Skeletal muscle satellite cell (primary cell): ENCODE data around the gene CHTF8.

Experiments
- H3K27me3 ChIP-seq: 2 replicates; pipeline ENCODE4 v1.7.0; 2013; ENCODE audit warnings: low read length; ENCODE audit not compliant: control insufficient read depth, insufficient read depth
- H3K36me3 ChIP-seq: 2 replicates; pipeline ENCODE4 v1.7.0; 2013; ENCODE audit warnings: mild to moderate bottlenecking, control low read depth, low read length; ENCODE audit not compliant: insufficient read depth
- H3K4me1 ChIP-seq: 2 replicates; pipeline ENCODE4 v1.7.0; 2013; ENCODE audit warnings: low read length; ENCODE audit not compliant: control insufficient read depth, insufficient read depth
- H3K4me2 ChIP-seq: 2 replicates; pipeline ENCODE4 v1.7.0; 2013; ENCODE audit warnings: mild to moderate bottlenecking, low read length
- H3K4me3 ChIP-seq: 2 replicates; pipeline ENCODE4 v1.7.0; 2013; ENCODE audit warnings: low read length
- H3K9ac ChIP-seq: 2 replicates; pipeline ENCODE4 v1.7.0; 2013; ENCODE audit warnings: mild to moderate bottlenecking, low read depth, low read length, moderate library complexity
- H3K9me3 ChIP-seq: replicated peaks from 2 replicates; pipeline ENCODE4 v1.7.0; 2013; ENCODE audit warnings: mild to moderate bottlenecking, control low read depth, low read length

Gene CHTF8

DNA sequence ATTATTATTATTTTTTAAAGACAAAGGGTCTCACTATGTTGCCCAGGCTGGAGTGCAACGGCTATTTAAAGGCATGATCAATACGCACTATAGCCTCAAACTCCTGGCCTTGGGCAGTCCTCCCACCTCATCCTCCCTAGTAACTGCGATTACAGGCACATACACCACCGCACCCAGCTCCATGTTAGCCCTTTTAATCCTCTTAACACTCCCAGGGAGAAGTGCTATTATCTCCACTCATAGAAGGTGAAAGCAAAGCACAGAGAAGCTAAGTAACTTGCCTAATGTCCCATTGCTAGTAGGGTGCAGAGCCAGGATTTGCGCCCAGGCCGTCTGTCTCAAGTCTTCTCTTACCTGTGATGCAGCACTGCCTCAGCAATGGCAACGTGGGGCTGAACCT is 22.0 kb downstream of the CHTF8 start:
- no peak overlapping the region for H3K4me2 ChIP-seq
- H3K4me1 ChIP-seq: peaks cover 21% of the 10 kb centered on the region
- peaks cover 21% of the 10 kb centered on the region for H3K27me3 ChIP-seq
- H3K4me3 ChIP-seq: no peak overlapping the region
- H3K9me3 ChIP-seq: no peaks in the 10 kb centered on the region
- H3K36me3 ChIP-seq: peaks cover 20% of the 10 kb centered on the region
- no peak overlapping the region for H3K9ac ChIP-seq

DNA sequence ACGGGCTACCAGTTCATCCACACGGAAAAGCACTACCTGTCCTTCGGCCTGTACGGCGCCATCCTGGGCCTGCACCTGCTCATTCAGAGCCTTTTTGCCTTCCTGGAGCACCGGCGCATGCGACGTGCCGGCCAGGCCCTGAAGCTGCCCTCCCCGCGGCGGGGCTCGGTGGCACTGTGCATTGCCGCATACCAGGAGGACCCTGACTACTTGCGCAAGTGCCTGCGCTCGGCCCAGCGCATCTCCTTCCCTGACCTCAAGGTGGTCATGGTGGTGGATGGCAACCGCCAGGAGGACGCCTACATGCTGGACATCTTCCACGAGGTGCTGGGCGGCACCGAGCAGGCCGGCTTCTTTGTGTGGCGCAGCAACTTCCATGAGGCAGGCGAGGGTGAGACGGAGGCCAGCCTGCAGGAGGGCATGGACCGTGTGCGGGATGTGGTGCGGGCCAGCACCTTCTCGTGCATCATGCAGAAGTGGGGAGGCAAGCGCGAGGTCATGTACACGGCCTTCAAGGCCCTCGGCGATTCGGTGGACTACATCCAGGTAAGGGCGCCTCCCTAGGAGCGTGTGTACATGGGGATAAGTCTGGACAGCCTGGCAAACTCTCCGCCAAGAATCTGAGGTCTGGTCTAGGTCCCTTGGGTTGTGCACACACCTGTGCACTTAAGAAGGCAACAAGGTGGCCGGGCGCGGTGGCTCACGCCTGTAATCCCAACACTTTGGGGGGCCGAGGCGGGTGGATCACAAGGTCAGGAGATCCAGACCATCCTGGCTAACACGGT is 22.7 kb downstream of the CHTF8 start:
- H3K9me3 ChIP-seq: no peaks in the 10 kb centered on the region
- H3K27me3 ChIP-seq: peaks cover 21% of the 10 kb centered on the region
- peaks cover 21% of the 10 kb centered on the region for H3K4me1 ChIP-seq
- H3K36me3 ChIP-seq: peaks cover 13% of the 10 kb centered on the region
- H3K9ac ChIP-seq: no peak overlapping the region
- H3K4me2 ChIP-seq: no peak overlapping the region
- H3K4me3 ChIP-seq: no peak overlapping the region

DNA sequence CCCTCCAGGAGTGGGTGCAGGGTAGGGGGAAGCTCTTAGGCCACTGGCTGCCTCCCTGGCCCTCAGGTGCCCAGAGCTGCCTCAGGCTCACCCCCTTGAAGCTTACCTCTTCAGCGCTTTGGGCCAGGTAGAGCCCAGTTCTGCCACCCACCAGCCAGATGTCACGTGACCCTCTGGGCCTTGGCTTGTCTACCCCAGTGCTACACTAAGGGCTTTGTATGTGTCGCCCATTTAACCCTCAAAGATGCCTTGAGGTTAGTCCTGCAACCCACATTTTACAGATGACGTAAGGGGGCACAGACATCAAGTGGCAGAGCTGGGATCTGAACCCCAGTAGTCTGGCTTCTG is 23.5 kb downstream of the CHTF8 start:
- Histone ChIP-seq H3K9ac (no peak overlapping the region), H3K4me2 (no peak overlapping the region), H3K4me1 (peaks cover 21% of the 10 kb centered on the region), H3K27me3 (peaks cover 21% of the 10 kb centered on the region), H3K4me3 (no peak overlapping the region), H3K9me3 (no peaks in the 10 kb centered on the region), H3K36me3 (peaks cover 5% of the 10 kb centered on the region)

- H3K4me3 ChIP-seq: no peak overlapping the region
- no peak overlapping the region for H3K4me2 ChIP-seq
- H3K4me1 ChIP-seq: peaks cover 21% of the 10 kb centered on the region
- no peaks in the 10 kb centered on the region for H3K9me3 ChIP-seq
- H3K27me3 ChIP-seq: peaks cover 21% of the 10 kb centered on the region
- H3K9ac ChIP-seq: no peak overlapping the region
- peaks cover 4% of the 10 kb centered on the region for H3K36me3 ChIP-seq
These were observed 24.1 kb downstream of the CHTF8 start for GRCh38 chr16:69108064-69108904.

DNA sequence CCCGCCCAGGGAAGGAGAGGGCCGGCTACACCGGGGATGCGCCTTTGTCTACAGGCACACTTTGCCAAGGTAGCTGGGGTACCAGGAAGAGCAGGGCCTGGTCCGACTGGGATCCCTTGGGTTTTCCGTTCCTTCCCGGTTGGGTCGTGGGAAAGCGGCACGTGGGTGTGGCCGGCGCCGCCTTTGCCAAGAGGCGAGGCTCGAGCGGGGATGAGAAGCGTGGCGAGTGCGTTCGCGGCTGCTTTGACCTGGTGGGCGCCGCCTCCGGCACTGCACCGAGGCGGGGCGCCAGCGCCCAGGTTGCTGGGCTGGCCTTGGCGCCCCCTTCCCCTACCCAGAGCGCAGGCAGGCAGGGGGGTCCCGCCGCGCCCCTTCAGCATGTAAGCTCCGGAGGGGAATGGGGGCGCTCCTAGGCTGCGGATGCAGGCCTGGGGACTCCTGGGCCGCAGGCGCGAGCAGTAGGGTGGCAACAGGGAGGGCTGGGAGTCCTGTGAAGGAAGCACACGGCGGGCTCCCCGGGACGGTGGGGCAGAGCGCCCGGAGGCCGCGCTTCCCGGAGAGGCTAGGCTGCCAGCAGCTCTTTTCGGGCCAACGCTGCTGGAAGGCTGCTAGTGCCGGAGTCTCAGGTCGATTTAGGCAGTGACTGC is 24.9 kb downstream of the CHTF8 start:
- peaks cover 21% of the 10 kb centered on the region for H3K27me3 ChIP-seq
- H3K4me3 ChIP-seq: peak overlapping the region; percentile 71
- peaks cover 23% of the 10 kb centered on the region for H3K4me1 ChIP-seq
- no peak overlapping the region for H3K9ac ChIP-seq
- peaks cover 4% of the 10 kb centered on the region for H3K36me3 ChIP-seq
- H3K9me3 ChIP-seq: no peaks in the 10 kb centered on the region
- H3K4me2 ChIP-seq: peak overlapping the region; percentile 85

DNA sequence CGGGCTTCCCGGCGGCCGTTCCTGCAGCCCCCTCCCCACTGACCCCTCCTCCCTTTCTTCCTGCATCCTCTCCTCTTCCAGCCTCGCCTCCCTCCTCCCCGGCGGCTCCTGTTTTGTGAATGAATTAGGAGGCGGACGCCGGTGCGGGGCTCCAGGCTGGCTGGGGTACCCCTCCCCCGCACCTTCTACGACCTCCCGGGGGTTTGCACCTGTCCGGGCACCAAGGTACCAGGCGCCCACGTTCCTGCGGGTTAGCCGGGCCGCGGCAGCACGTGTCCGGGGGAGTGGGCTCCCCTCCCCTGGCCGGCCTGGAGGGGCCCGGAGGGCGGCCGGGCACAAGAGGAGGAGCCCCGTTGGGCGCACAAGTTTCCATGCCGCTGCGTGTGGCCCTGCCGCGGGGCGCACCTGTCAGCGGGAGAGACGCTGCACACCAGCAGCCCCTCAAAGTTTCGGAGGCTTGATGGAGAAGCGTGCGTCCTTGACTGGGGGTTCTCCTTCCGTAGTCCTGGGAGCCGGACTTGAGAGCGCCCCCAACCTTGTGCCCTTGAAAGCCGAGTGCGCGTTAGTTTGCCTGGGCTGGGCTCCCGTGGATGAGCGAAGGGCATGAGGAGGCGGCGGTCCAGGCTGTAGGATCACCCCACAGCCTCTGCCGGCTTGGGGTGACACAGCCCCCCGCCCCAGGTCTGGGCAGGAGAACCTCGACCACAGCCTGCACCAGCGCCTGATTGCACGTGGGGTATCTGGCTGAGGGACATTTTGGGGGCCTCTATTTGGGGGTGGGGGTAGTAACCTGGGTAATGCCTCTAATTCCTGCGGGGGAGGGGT is 25.7 kb downstream of the CHTF8 start:
- peaks cover 24% of the 10 kb centered on the region for H3K4me1 ChIP-seq
- H3K4me3 ChIP-seq: peak overlapping the region; percentile 71
- peaks cover 4% of the 10 kb centered on the region for H3K36me3 ChIP-seq
- H3K4me2 ChIP-seq: peak overlapping the region; percentile 85
- peaks cover 21% of the 10 kb centered on the region for H3K27me3 ChIP-seq
- no peaks in the 10 kb centered on the region for H3K9me3 ChIP-seq
- H3K9ac ChIP-seq: peak overlapping the region; percentile 25

DNA sequence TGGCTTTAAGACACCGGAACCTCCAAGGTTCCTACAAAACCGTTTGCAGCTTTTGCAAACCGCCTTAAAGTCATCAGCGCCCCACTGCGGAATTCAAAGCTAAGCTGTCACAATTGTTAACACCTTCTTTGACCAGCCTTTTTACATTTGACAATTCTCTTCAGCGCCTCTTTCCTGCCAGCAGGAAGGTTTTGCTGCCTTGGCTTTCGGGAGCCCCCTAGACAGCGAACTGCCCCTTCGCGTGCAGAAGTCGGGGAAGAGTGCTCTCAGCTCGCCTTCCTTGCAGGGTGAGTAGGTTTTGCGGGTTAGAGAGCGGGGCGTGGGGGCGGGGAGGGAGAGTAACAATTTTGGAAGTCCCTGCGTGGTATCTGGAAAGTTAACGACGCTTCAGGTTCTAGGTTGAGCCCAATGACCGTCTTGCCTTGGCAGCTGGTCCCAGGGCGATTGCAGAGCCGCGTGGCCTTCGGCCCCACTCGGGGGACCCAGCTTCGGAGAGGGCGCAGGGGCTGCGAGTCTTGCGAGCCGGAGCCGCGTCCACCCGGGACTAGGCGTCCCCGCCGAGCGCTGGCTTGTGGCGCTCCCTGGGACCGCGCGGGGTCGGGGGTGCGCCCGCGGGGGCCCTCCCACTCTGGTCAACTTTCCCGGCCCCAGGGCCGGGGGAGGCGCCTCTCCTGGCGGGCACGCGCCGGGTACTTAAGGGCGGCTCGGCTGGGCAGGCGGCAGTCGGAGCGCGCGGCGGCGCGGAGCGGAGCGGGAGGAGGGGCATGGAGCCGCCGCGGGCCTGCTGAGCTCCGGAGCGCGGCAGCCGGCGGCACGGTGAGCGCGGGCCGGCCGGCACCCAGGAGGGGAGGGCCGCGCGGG is 26.7 kb downstream of the CHTF8 start, which contains the start of gene HAS3:
HAS3 (plus strand) TSS at position 153 of the 861 bp plus-strand sequence. CDS start 3,743 bp downstream, outside the sequence.
- peak within 1 kb of the TSS; percentile 85 for H3K4me2 ChIP-seq
- peaks cover 24% of the 10 kb centered on the region for H3K4me1 ChIP-seq
- peaks cover 4% of the 10 kb centered on the region for H3K36me3 ChIP-seq
- H3K27me3 ChIP-seq: peaks cover 21% of the 10 kb centered on the region
- H3K9me3 ChIP-seq: no peaks in the 10 kb centered on the region
- peak within 1 kb of the TSS; percentile 25 for H3K9ac ChIP-seq
- H3K4me3 ChIP-seq: peak within 1 kb of the TSS; percentile 71

- H3K4me1 ChIP-seq: peaks cover 3% of the 10 kb centered on the region
- no peaks in the 10 kb centered on the region for H3K27me3 ChIP-seq
- no peak overlapping the region for H3K4me2 ChIP-seq
- H3K9me3 ChIP-seq: no peaks in the 10 kb centered on the region
- H3K4me3 ChIP-seq: no peak overlapping the region
- no peaks in the 10 kb centered on the region for H3K36me3 ChIP-seq
- no peak overlapping the region for H3K9ac ChIP-seq
These were observed 32.2 kb downstream of the CHTF8 start for GRCh38 chr16:69100071-69100691.

DNA sequence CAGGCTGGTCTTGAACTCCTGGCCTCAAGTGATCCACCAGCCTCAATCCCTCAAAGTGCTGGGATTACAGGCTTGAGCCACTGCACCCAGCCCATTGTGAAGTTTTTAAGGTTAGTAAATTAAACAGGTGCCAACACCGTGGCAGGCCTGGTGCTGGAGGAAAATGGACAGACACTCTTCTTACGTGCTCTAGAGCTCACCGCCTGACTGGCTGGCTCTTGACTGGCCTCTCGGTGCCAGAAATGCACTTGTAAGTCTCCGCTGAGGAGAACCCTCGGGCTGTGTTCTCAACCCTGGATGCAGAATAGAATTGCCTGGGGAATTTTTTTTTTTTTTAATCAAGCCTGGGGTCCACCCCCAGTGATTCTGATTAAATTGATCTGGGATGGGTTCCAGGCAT is 37.2 kb downstream of the CHTF8 start:
- H3K4me1 ChIP-seq: no peaks in the 10 kb centered on the region
- H3K4me2 ChIP-seq: no peak overlapping the region
- no peaks in the 10 kb centered on the region for H3K27me3 ChIP-seq
- H3K4me3 ChIP-seq: no peak overlapping the region
- no peaks in the 10 kb centered on the region for H3K9me3 ChIP-seq
- no peak overlapping the region for H3K9ac ChIP-seq
- no peaks in the 10 kb centered on the region for H3K36me3 ChIP-seq

DNA sequence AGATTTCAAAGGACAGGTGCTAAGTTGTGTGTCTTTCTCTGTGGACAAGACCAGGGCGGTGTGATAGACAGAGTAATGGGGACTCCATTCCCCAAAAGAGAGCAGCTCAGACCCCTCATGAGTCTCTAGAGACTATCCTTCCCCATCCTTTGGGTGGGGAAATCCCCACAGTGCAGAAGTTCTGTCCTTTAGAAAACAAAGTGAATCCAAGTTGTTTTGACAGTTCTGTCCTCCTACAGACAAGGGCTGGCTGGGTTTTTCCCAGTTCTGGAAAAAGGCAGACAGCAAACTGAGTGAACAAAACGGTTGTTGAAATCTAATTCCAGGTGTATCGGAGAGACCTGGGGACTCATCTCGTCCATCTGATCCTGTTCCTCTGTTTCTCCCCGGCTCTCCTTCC is 37.9 kb downstream of the CHTF8 start:
- H3K4me1 ChIP-seq: peaks cover under 1% of the 10 kb centered on the region
- no peaks in the 10 kb centered on the region for H3K27me3 ChIP-seq
- H3K4me2 ChIP-seq: no peak overlapping the region
- no peak overlapping the region for H3K9ac ChIP-seq
- H3K9me3 ChIP-seq: no peaks in the 10 kb centered on the region
- H3K4me3 ChIP-seq: no peak overlapping the region
- no peaks in the 10 kb centered on the region for H3K36me3 ChIP-seq
